ENCODE results near the gene C5orf24.
"Not testable (repeated sequence)": the region's sequence is repeated elsewhere in the genome, so short reads cannot be mapped to it uniquely, and the experiment has no call there.

Gene C5orf24

DNA sequence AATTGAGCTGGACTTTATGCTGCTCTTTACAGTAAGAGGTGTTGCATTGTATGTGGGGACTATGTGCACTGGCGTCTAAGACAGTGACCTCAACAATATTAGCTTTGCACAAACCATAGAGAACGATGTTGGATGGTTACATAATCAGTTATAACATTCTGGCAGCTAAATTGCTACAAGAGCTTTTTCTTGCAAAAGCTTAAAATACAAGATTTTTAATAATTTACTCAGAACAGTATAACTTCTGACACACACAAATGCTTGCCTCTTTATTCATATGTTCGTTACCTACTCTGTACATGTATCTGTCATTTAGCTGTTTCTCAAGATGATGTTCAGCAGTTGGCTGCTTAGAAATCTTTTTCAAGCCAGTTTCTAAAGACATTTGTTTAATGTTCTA is 11.6 kb downstream of the C5orf24 start:
- no peak for DNase-seq (ENCODE audit: low read depth in 2 of 2)

GRCh38 chr5:134864707-134865106 is 18.9 kb downstream of the C5orf24 start:
- DNase-seq (ENCODE audit: low read depth in 2 of 2) = no peak

DNA sequence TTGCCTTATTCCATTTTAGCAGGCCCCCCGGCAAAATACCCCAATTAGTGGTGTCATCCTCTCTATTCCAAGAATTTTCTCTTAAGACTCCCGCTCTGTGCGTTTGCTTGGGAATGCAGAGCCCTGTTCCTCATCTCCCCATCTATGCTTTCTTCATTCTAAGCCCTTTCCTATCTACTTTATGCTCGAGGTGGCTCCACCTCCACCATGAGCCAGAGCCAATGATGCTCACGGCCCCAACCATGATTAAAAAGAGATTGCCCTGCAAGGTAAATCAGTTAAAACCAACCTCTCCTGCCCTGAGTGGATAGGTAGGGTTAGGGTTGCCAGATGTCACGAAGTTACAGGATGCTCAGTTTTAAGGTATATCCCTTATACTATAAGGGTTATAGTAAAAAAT is 27.7 kb downstream of the C5orf24 start:
- no peak for DNase-seq (ENCODE audit: low read depth in 2 of 2)

DNA sequence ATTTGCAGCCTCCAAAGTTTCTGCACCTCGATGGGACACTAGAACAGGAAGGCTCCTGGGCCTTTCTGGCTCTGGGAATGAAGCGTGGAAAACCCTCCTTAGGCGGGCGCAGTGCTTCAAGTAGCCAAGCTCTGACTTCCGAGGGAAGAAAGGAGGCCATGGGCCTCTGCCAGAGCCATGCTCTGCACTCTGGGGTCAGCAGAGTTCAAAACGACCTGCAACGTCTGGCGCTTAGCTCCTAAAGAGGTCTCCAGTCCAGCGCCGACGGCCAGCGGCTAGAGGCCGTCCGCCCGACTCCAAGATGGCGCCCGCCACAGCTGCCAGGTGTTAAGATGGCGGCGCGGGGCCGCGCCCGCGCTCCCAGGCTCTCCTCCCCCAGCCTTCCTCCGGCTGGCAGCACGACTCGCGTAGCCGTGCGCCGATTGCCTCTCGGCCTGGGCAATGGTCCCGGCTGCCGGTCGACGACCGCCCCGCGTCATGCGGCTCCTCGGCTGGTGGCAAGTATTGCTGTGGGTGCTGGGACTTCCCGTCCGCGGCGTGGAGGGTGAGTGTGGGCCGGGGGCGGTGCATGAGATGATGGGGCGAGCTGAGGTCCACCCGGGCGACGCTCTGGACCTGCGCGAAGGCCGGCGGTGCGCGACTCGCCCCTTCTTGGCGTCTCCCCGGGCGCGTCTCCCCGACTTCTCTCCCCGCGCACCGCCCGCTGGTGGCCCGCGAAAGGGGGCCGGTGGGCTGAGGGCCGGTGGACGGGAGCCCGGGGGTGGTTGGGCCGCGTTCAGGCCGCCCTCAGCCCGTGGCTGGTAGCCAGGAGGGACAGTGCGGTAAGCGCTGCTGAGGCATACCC is 28.4 kb downstream of the C5orf24 start, which contains the start of gene TXNDC15:
TSS of gene TXNDC15 (plus strand) at position 385 of the 844 bp plus-strand sequence. CDS start at position 442, 57 bp downstream.
- peak; percentile 65 to 70 for DNase-seq (ENCODE audit: low read depth in 2 of 2)

- DNase-seq (ENCODE audit: low read depth in 2 of 2) = no peak
Measured at GRCh38 chr5:134874831-134875655, 29.3 kb downstream of the C5orf24 start.

DNA sequence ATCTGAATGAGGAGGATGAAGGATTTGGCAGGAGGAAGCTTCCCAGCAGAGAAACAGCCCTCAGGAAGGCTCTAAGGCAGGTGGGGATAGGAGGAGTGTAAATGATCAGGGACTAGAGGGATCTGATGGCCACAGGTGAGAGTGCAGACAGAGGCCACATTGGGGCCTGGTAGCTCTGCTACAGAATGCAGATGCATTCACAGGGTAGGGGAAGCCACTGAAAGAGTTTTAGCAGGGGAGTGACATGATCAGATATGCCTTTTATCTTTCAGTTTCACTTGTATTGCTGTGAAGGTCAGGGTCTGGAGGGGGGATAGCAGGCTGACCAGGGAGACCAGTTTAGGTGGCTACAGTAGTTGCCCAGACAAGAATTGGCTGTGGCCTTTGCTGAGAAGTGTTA is 31.4 kb downstream of the C5orf24 start:
- DNase-seq (ENCODE audit: low read depth in 2 of 2) = no peak

- DNase-seq (ENCODE audit: low read depth in 2 of 2) = no peak
Measured at GRCh38 chr5:134878403-134878802, 32.6 kb downstream of the C5orf24 start.

DNA sequence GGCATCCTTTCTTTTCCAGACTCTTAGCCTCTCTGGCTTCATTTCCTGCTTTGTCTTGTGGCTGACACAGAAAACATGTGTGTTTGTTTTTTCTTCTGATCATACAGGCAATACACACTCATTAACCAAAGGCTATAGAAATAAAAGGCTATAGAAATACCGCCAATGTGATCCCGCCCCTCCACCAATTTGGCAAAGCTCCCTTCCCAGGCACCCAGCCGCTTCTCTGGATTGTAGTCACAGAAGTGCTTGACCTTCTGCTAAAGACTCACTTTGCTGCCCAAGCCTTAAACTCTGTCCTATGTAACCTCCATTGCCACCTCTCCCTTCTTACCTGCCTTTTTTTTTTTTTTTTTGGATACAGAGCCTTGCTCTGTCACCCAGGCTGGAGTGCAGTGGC is 33.7 kb downstream of the C5orf24 start:
- DNase-seq (ENCODE audit: low read depth in 2 of 2) = no peak

- DNase-seq (ENCODE audit: low read depth in 2 of 2) = not testable (repeated sequence)
Measured at GRCh38 chr5:134880937-134881336, 35.2 kb downstream of the C5orf24 start.

GRCh38 chr5:134881711-134882110 is 35.9 kb downstream of the C5orf24 start:
- DNase-seq (ENCODE audit: low read depth in 2 of 2) = not testable (repeated sequence)

- DNase-seq (ENCODE audit: low read depth in 2 of 2) = no peak
Measured at GRCh38 chr5:134887593-134888159, 41.9 kb downstream of the C5orf24 start.

- no peak for DNase-seq (ENCODE audit: low read depth in 2 of 2)
Measured at GRCh38 chr5:134889335-134889734, 43.6 kb downstream of the C5orf24 start.

DNA sequence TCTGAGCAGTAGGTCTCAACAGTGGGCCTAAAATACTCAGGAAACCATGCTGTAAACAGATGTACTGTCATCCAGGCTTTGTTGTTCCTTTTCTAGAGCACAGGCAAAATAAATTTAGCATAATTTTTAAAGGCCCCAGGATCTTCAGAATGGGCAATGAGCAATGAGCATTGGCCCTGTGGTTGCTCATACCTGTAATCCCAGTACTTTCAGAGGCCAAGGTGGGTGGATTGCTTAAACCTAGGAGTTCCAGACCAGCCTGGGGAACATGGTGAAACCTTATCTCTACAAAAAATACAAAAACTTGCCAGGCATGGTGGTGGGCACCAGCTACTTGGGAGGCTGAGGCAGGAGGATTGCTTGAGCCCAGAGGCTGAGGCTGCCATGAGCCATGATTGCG is 45.7 kb downstream of the C5orf24 start:
- DNase-seq (ENCODE audit: low read depth in 2 of 2) = no peak

DNA sequence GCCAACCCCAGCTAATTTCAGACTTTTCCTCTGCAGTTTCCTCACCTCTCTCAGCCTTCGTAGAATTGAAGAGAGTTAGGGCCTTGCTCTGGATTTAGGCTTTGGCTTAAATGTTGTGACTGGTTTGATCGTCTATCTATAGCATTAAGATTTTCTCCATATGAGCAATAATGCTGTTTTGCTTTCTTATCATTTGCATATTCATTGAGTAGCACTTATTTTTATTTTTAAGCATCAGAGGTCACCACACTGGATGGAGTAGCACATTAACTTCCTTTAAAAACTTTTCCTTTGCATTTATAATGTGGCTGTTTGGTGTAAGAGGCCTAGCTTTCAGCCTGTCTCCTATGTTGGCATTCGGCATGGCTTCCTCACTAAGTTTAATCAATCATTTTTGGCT is 46.5 kb downstream of the C5orf24 start:
- DNase-seq (ENCODE audit: low read depth in 2 of 2) = no peak

- DNase-seq (ENCODE audit: low read depth in 2 of 2) = no peak
Measured at GRCh38 chr5:134892926-134893325, 47.2 kb downstream of the C5orf24 start.

DNA sequence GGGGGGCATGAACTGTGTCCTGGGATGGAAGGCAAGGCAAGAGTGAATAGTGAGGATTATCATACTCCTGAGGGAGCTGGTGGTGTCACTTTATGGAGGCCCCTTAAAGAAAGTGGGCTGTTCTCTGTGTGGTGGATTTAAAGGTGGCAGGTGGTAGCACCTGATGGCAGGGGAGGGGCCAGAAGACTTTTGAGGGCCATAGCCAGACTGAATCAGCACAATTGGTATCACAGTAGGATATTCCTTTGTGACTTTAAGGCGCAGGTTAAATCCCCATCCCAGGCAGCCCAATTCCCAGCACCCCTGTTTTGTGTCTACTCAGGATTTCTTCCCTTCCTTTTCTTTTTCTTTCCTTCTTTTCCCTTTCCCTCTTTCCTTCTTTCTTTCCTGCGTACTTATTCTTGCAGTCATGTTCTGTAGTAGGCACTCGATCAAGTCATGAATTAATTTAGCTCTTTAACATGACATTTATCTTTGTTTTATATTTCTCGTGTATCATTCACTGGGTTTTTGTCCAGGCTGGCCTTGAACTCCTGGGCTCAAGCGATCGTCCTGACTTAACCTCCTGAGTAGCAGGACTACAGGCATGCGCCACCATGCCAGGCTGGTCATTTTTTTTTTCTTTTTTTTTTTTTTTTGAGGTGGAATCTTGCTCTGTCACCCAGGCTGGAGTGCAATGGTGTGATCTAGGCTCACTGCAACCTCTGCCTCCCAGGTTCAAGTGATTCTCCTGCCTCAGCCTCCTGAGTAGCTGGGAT is 48.2 kb downstream of the C5orf24 start:
- DNase-seq (ENCODE audit: low read depth in 2 of 2) = no peak

GRCh38 chr5:134902071-134902801 is 56.5 kb downstream of the C5orf24 start:
- no peak for DNase-seq (ENCODE audit: low read depth in 2 of 2)

- peak; percentile 83 to 86 for DNase-seq (ENCODE audit: low read depth in 2 of 2)
Measured at GRCh38 chr5:134904610-134905245, 59.0 kb downstream of the C5orf24 start, which contains the start of gene PCBD2. Gene PCBD2, plus strand, starts transcription at chr5:134905131. Its CDS starts 9 bp downstream, at chr5:134905140.

DNA sequence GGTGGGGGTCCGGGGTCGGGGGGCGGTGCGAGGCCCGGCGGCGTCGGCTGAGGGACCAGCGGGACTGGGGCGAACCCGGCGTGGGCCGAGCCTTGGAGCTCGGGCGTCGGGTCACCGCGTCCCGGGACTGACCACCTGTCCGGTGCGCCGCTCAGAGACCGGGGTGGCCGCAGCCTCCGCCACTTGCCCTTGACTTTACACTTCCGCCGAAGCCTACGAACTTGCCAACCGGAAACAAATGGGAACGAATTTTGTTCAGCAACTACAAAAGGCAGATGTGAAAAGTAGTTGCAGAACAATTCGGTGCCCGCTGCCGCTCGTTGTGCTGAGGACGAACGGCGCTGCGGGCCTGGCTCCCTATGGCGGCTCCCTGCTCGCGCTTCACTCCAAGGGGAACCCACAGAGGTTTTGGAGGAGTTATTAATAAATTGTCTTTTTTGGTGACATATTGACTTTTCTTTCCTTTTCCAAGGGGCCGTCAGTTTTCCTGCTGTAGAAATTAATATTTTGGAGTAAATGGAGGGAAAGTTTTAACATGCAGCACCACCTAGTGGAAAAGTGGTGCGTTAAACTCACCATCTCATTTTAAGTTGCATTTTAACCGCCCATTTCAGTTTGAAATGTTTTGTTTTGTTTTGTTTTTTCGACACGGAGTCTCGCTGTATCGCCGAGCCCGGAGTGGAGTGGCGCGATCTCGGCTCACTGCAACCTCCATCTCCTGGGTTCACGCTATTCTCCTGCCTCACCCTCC is 59.7 kb downstream of the C5orf24 start:
- peak; percentile 20 to 25 for DNase-seq (ENCODE audit: low read depth in 2 of 2)

- no peak for DNase-seq (ENCODE audit: low read depth in 2 of 2)
Measured at GRCh38 chr5:134906811-134907210, 61.0 kb downstream of the C5orf24 start.

Measured in stimulated activated CD8-positive, alpha-beta memory T cell treated with anti-CD3 and anti-CD28 coated beads, Interleukin-2, amount 100 ng/mL, for 1 hour (primary cell).